Type B pancreatic cell (in vitro differentiated cells): ENCODE measurements around the gene ZAP70. TPM values are rescaled to one million over a fixed set of nuclear protein-coding genes. Genes with fewer than 3 reads are reported as not detected.
A peak's percentile ranks its signal among the peaks of the same experiment; 100 is the strongest.

Experiments used
- DNase-seq: peaks from one replicate; pipeline ENCODE4 v3.0.0; 2021; ENCODE audit warnings: mixed read lengths; ENCODE audit not compliant: unreplicated experiment; ENCODE audit errors: extremely low spot score
- H3K27ac Mint-ChIP-seq: 2 replicates; pipeline ENCODE4 v1.8.0; 2021; ENCODE audit warnings: mild to moderate bottlenecking, mixed read lengths
- H3K27me3 Mint-ChIP-seq: 2 replicates; pipeline ENCODE4 v1.8.0; 2021; ENCODE audit warnings: mixed read lengths
- H3K36me3 Mint-ChIP-seq: 2 replicates; pipeline ENCODE4 v1.8.0; 2021; ENCODE audit warnings: mixed read lengths
- H3K4me1 Mint-ChIP-seq: one replicate; pipeline ENCODE4 v1.8.0; 2021; ENCODE audit warnings: mixed read lengths; ENCODE audit not compliant: unreplicated experiment
- H3K4me3 Mint-ChIP-seq: 2 replicates; pipeline ENCODE4 v1.8.0; 2021; ENCODE audit warnings: mild to moderate bottlenecking, mixed read lengths
- H3K9me3 Mint-ChIP-seq: 2 replicates; pipeline ENCODE4 v1.8.0; 2021; ENCODE audit warnings: mixed read lengths
- total RNA-seq: library from RNA; stranded (reverse); gene quantifications from 2 replicates; pipeline ENCODE4 v1.2.1, GENCODE V29; 2021; ENCODE audit warnings: low replicate concordance
- TF ChIP-seq, protein P1 (sequence below): fragments of 200-600 bp; sonication (generic); conservative IDR thresholded peaks from 2 replicates; pipeline ENCODE4 v1.5.0; 2021; ENCODE audit warnings: antibody characterized with exemption, mild to moderate bottlenecking

ZAP70 gene
- total RNA-seq, 1 donor from 2014 or later, result 2.5 TPM

DNA sequence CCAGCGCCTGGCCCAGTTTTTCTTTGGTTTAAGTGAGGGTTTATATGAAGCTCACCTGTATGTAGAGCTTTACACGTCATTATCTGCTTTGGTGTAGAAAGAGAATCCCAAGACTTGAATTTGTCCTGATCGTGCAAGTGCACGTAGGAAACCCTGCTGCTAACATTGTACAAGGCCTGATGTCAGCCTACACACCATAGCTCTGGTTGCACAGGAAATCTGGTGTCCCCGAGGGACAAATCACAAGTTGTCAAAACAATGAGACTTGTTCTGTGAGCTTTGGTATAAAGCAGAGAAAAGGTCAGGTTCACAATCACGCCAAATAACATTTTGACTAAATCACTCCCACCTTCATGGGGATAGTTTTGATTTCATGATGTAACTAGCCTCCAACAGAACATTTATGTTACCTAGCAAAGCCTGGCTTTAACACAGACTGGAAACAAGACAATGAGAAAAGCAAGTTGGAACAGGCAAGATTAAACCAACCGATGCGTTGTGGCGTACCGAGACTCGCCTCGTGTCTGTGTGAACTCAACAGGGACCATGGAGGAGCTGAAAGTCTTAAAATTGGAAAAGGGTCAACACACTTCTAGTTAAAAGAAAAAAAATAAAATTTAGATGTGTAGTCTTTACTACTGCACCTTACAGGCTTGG, 41.4 kb downstream of the ZAP70 start:
- H3K9me3 Mint-ChIP-seq, result no peaks in the 10 kb centered on the region
- no peak for DNase-seq
- H3K36me3 Mint-ChIP-seq, result peaks cover 37% of the 10 kb centered on the region
- H3K4me3 Mint-ChIP-seq, result no peak overlapping the region
- TF ChIP-seq, protein P1, sequence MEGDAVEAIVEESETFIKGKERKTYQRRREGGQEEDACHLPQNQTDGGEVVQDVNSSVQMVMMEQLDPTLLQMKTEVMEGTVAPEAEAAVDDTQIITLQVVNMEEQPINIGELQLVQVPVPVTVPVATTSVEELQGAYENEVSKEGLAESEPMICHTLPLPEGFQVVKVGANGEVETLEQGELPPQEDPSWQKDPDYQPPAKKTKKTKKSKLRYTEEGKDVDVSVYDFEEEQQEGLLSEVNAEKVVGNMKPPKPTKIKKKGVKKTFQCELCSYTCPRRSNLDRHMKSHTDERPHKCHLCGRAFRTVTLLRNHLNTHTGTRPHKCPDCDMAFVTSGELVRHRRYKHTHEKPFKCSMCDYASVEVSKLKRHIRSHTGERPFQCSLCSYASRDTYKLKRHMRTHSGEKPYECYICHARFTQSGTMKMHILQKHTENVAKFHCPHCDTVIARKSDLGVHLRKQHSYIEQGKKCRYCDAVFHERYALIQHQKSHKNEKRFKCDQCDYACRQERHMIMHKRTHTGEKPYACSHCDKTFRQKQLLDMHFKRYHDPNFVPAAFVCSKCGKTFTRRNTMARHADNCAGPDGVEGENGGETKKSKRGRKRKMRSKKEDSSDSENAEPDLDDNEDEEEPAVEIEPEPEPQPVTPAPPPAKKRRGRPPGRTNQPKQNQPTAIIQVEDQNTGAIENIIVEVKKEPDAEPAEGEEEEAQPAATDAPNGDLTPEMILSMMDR, result no peak
- no peak overlapping the region for H3K27ac Mint-ChIP-seq
- H3K4me1 Mint-ChIP-seq, result peaks cover 27% of the 10 kb centered on the region
- no peaks in the 10 kb centered on the region for H3K27me3 Mint-ChIP-seq

DNA sequence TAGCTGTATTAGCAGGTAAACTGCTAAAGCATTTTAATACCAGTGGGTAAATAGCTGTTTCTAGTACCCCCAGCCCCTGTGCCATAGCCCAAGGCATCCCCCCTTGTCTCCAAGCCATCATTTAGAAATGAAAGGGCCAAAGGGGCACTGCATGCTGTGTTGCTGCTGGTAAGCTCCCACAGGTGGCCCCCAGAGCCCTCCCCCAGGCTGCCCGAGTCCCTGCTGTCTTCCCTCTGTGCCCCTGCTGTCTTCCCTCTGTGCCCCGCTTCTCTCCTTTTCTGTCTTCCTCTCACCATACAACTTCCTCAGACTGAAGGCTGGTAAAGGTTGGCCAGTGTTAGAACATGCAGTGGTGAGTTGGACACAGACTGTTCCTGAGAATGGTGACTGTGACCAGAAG, 42.1 kb downstream of the ZAP70 start:
- H3K4me3 Mint-ChIP-seq, result no peak overlapping the region
- no peaks in the 10 kb centered on the region for H3K27me3 Mint-ChIP-seq
- TF ChIP-seq, protein P1, result no peak
- peaks cover 43% of the 10 kb centered on the region for H3K36me3 Mint-ChIP-seq
- H3K9me3 Mint-ChIP-seq, result no peaks in the 10 kb centered on the region
- H3K4me1 Mint-ChIP-seq, result peaks cover 34% of the 10 kb centered on the region
- no peak overlapping the region for H3K27ac Mint-ChIP-seq
- peak; percentile 52 for DNase-seq

DNA sequence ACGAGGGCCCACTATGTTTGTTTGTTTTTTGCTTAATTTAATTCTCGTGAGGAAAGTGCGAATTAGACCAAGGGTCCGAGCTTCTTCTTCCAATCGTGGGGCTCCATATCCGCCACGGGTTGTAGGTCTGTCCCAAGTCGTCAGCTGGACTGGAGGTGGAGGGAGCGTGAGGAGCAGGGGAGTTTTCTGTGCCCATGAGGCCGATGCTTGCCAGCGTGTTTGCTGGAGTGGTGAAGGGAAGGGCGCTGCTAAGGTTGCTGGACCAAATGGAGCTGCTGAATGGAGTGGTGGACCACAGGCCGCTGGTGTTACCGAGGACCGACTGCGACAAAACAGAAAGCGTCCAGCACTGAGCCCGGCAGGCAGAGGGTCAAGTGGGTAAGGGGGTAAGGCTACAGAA, 43.7 kb downstream of the ZAP70 start:
- peaks cover 31% of the 10 kb centered on the region for H3K4me1 Mint-ChIP-seq
- peaks cover 42% of the 10 kb centered on the region for H3K36me3 Mint-ChIP-seq
- TF ChIP-seq, protein P1, result no peak
- no peak for DNase-seq
- no peak overlapping the region for H3K4me3 Mint-ChIP-seq
- H3K9me3 Mint-ChIP-seq, result no peaks in the 10 kb centered on the region
- H3K27me3 Mint-ChIP-seq, result no peaks in the 10 kb centered on the region
- H3K27ac Mint-ChIP-seq, result no peak overlapping the region

DNA sequence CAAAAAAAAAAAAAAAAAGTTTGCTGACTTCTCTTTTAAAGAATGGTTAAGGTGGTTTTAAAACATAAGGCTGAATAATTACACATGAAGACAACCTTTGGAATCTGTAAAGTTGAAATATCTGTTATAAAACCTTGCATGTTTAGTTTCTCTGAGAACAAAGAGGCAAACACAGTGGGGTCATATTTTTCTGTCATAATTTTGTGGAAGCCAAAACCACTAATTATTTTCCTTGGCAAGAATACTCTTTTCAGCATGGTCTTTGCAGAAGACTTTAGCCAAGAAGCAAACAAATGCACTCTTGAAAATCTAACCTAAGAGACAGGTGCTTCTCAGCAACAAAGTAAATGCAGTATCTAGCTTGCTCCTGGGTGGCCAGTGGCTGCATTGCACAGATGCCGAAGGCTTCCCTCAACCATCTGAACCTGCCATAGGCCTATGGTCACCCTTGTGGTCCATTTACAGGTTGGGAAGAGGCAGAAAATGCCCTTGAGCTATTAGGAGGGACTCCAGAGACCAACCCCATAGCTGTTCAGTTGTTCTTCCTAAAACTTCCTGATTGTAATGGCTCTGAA, 44.8 kb downstream of the ZAP70 start:
- no peak for DNase-seq
- no peaks in the 10 kb centered on the region for H3K27me3 Mint-ChIP-seq
- peaks cover 40% of the 10 kb centered on the region for H3K36me3 Mint-ChIP-seq
- TF ChIP-seq, protein P1, result no peak
- H3K9me3 Mint-ChIP-seq, result no peaks in the 10 kb centered on the region
- no peak overlapping the region for H3K4me3 Mint-ChIP-seq
- H3K4me1 Mint-ChIP-seq, result peaks cover 21% of the 10 kb centered on the region
- no peak overlapping the region for H3K27ac Mint-ChIP-seq

DNA sequence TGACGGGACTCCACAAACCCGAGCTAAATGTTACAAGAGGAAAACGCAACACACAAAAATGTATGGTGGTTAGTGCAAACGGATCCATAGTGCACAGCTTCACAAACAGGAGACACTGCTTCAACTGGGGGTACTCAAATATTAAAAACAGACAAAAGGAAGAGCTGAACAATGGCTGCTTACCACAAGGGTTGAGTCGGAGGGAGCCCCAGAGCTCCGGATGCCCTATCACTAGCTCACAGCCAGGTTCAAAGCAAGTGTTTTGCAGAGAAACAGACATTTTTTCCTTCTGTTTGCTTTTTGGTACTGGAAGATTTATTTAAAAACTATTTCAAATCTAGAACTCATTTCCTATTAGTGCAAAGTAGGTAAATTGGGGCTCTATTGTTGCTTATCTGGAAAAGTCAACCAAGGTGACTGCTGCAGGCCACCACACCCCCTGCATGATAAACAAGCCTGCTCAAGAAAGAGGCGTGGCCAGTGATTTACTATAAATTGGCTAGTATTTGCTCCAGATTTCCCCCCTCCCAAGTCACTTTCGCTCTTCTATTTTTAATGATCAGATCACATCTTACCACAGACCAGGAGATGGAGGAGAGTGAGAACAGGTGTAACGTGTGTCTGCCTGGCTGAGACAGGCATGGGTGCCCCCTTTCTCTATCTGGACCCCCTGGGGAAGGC, 46.5 kb downstream of the ZAP70 start:
- Mint-ChIP-seq H3K27me3 (no peaks in the 10 kb centered on the region), H3K4me1 (peaks cover 17% of the 10 kb centered on the region), H3K36me3 (peaks cover 44% of the 10 kb centered on the region), H3K9me3 (no peaks in the 10 kb centered on the region), H3K4me3 (peak overlapping the region; percentile 19), H3K27ac (peak overlapping the region; percentile 79)
- no peak for DNase-seq
- TF ChIP-seq, protein P1, result no peak
